Measurements from ENCODE around the gene SLC35B3. TPM values are rescaled to one million over a fixed set of nuclear protein-coding genes. Genes with fewer than 3 reads are reported as not detected.

Gene SLC35B3
- total RNA-seq, 2 experiments from 2014 or later: 10.8 to 12.3 TPM

- Mint-ChIP-seq H3K9me3 (no peaks in the 10 kb centered on the region), H3K27ac (no peak overlapping the region), H3K4me3 (no peak overlapping the region), H3K36me3 (ENCODE audit: low read depth) (no peaks in the 10 kb centered on the region), H3K27me3 (no peaks in the 10 kb centered on the region), H3K4me1 (peaks cover 4% of the 10 kb centered on the region)
- CTCF ChIA-PET: no interaction called here
- DNase-seq: no peak
- POLR2A ChIA-PET: no interaction called here
These were observed 43.4 kb downstream of the SLC35B3 start for GRCh38 chr6:8391934-8392333.

- POLR2A ChIA-PET: no interaction called here
- H3K4me3 Mint-ChIP-seq: no peak overlapping the region
These were observed 46.1 kb downstream of the SLC35B3 start for GRCh38 chr6:8389036-8389818.

GRCh38 chr6:8387942-8388437, 47.4 kb downstream of the SLC35B3 start:
- H3K27ac Mint-ChIP-seq: no peak overlapping the region
- POLR2A ChIA-PET: no interaction called here
- DNase-seq: no peak
- H3K4me1 Mint-ChIP-seq: peaks cover 4% of the 10 kb centered on the region
- H3K9me3 Mint-ChIP-seq: no peaks in the 10 kb centered on the region
- no peak overlapping the region for H3K4me3 Mint-ChIP-seq
- CTCF ChIA-PET: no interaction called here
- H3K27me3 Mint-ChIP-seq: peaks cover 2% of the 10 kb centered on the region
- H3K36me3 Mint-ChIP-seq (ENCODE audit: low read depth): no peaks in the 10 kb centered on the region

More at GRCh38 chr6:8389036-8389818, 46.1 kb downstream of the SLC35B3 start:
- DNase-seq: no peak
- no peaks in the 10 kb centered on the region for H3K36me3 Mint-ChIP-seq (ENCODE audit: low read depth)
- H3K27ac Mint-ChIP-seq: no peak overlapping the region
- no peaks in the 10 kb centered on the region for H3K9me3 Mint-ChIP-seq
- peaks cover 4% of the 10 kb centered on the region for H3K4me1 Mint-ChIP-seq
- CTCF ChIA-PET: interaction anchor here (1.2 kb wide), 1 partner anchor 14 kb away, joined by 3 read pairs; no protein-coding TSS in a partner anchor
- H3K27me3 Mint-ChIP-seq: peaks cover 2% of the 10 kb centered on the region

- no peaks in the 10 kb centered on the region for H3K36me3 Mint-ChIP-seq (ENCODE audit: low read depth)
- DNase-seq: no peak
- CTCF ChIA-PET: no interaction called here
- H3K27me3 Mint-ChIP-seq: peaks cover 7% of the 10 kb centered on the region
- H3K4me1 Mint-ChIP-seq: no peaks in the 10 kb centered on the region
- POLR2A ChIA-PET: no interaction called here
- H3K9me3 Mint-ChIP-seq: no peaks in the 10 kb centered on the region
- no peak overlapping the region for H3K4me3 Mint-ChIP-seq
- no peak overlapping the region for H3K27ac Mint-ChIP-seq
These were observed 51.8 kb downstream of the SLC35B3 start for GRCh38 chr6:8383584-8383983.

- Mint-ChIP-seq H3K27ac (no peak overlapping the region), H3K9me3 (no peaks in the 10 kb centered on the region), H3K27me3 (peaks cover 7% of the 10 kb centered on the region), H3K4me3 (no peak overlapping the region), H3K36me3 (ENCODE audit: low read depth) (no peaks in the 10 kb centered on the region), H3K4me1 (no peaks in the 10 kb centered on the region)
- no peak for DNase-seq
- ChIA-PET CTCF (no interaction called here), POLR2A (no interaction called here)
These were observed 52.9 kb downstream of the SLC35B3 start for GRCh38 chr6:8382434-8382833.

GRCh38 chr6:8375916-8376315, 59.4 kb downstream of the SLC35B3 start:
- no peaks in the 10 kb centered on the region for H3K4me1 Mint-ChIP-seq

More at GRCh38 chr6:8375916-8376315, 59.4 kb downstream of the SLC35B3 start:
- Mint-ChIP-seq H3K36me3 (ENCODE audit: low read depth) (no peaks in the 10 kb centered on the region), H3K4me3 (no peak overlapping the region), H3K9me3 (no peaks in the 10 kb centered on the region), H3K27me3 (peaks cover 11% of the 10 kb centered on the region), H3K27ac (no peak overlapping the region)
- CTCF ChIA-PET: no interaction called here
- DNase-seq: no peak
- POLR2A ChIA-PET: no interaction called here
